NCI-H1694 (cell line): ENCODE data around the gene CERS6.

Experiments used
- DNase-seq: peaks from one replicate; lab custom pipeline; 2025; lab: John Stamatoyannopoulos, UW

Gene CERS6

DNA sequence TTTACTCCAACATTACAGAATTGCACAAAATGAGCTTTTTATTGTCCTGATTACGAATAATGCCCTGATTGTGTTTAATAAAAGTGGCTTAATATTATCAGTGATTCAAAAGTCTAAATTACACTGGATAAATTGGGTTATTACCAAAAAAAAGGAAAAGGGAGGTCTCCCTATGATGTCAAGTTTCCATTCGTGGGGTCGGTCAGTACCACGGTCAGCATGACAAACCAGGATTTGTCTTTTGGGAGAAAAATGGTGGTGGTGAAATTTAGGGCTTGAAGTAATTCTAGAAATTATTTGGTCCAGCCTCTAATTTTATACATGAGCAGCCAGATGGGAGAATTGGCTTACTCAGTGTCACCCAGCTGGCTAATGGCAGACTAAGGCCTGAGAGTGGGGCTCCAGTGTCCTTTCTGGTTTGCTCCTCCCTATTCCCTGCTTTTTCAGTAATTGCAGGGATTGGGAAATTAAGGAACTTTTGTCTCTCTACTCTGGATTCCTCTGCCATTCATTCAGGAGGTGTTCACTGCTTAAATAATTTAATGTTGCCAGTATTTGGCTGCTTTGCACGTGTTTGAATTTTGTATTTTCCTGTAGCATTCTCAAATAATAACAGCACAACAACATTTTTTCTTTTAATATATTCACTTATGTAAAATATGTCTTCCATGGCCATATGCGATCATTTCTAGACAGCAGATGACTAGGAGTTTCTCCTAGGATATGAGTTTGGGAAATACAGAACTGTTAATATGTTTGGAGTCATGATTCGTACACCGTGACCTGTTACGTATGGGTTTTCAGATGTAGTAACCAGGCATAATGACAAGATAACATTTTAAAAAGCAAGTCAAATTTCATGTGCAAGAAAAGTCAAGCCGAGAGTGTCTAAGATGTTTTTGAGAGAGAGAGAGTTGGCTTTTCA lies 217.5 kb downstream of the CERS6 start:
- DNase-seq: no peak

DNA sequence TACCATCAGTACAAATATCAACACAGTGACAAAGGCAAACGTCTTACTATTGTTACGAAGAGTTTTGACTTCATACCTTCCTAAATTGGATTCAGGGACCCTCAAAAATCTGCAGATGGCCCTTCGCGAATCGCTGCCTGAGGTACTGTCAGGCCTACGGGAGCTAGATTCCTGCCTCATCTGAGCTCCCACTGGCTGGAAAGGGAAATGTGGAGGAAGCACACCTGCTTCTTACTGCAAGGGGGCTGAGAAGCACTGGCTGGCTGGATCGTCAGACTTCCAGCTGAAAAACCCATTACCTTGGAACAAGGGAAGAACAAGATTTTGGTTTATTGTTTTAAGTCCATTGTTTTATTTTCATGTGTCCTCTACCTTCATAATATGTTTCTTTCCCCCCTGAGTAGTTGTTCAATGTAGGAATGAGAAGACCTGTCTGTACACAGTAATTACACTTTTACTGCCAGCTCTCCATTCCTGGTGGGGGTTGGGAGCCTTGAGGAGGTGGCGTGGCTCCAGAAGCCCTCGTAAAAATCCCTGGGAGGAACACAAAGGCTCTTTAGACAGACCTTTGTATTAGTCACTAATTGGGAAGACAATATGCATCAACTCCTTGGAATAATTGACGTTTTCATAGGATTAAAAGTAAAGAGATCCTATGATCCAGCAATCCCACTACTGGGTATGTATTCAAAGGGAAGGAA lies 222.2 kb downstream of the CERS6 start:
- no peak for DNase-seq

DNA sequence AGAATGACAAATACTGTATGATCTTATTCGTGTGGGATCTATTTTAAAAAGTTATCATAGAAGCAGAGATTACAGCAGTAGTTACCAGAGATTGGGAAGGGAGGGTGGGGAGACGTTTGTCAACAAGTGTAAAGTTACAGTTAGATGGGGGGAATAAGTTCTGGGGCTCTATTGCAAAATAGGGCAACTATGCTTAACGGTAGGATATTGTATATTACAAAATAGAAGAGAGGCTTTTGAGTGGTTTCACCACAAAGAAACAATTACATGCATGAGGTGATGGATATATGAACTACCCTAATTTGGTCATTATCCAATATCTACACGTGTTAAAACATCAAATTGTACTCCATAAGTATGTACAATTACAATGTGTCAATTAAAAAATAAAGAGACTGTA lies 223.0 kb downstream of the CERS6 start:
- no peak for DNase-seq

DNA sequence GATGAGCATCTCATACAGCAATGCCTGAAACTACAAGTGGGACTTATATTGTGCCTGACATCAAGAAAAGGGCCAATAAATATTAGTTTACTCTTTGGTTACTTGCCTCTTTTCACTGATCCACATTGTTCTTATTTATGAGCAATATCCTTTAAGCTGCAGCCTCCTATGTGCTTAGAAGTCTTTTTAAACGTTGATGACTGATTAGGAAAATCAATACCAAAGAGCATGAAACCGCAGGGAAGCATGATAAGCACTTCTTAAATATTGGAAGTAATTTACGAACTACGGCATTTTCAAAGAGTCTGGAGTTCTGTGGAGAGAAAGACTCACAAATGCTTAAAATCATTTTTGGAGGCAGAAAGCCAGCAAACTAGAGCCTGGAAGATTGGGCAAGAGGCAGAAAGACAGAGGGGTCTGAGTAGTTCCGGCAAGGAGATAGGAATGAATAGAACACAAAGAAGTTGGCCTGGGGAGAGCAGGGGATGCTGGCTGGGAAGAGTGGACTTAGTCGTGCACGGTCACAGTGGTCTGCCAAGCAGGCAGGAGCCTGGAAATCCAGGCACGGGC lies 223.8 kb downstream of the CERS6 start:
- no peak for DNase-seq

DNA sequence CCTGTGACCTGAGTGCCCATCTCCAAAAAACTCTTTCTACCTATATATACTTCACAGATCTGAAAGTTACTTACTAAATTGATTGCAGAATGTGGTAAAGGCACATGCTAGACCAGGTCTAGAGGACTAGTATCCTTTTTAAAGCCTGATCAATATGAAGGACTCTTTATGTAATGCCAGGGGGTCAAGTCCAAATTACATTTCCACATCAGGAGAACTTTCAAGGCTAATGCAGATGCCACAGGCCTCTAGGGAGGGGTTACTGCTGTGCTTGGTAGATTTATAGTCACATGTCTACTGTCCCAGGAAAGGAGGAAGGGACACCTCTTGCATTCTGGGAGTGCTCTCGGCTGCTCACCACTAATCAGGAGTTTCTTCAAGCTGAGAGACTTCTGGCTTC lies 227.9 kb downstream of the CERS6 start:
- no peak for DNase-seq

DNA sequence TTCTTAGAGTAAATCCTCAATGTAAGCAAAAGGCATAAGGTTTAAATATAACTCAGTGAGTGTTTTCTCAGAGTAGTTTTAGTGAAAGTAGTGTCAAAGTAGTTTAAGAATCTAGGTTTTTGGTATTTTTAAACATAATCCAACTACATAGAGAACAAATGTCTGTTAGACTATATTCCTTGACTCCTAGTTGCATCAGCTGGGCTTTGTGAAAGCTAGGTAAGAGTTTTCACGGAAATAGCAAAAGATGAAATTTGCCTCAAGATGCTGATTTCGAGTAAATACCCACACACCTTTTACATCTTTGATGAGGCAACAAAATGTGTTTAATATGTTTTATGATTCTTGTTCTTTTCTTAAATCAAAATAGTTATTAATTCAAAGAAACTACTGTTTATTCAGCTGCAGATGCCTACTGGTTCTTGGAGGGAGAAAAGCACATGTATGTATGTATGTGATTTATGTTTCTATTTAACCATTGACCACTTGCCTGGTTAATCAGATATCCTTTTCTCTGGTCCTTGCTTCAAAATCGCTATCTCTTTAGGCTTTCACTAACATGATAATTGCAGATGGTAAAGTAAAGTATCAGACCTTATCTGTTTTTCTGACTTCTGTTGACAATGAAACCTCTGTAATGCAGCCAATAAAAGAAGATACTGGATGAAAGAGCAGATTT lies 229.0 kb downstream of the CERS6 start:
- DNase-seq: no peak

DNA sequence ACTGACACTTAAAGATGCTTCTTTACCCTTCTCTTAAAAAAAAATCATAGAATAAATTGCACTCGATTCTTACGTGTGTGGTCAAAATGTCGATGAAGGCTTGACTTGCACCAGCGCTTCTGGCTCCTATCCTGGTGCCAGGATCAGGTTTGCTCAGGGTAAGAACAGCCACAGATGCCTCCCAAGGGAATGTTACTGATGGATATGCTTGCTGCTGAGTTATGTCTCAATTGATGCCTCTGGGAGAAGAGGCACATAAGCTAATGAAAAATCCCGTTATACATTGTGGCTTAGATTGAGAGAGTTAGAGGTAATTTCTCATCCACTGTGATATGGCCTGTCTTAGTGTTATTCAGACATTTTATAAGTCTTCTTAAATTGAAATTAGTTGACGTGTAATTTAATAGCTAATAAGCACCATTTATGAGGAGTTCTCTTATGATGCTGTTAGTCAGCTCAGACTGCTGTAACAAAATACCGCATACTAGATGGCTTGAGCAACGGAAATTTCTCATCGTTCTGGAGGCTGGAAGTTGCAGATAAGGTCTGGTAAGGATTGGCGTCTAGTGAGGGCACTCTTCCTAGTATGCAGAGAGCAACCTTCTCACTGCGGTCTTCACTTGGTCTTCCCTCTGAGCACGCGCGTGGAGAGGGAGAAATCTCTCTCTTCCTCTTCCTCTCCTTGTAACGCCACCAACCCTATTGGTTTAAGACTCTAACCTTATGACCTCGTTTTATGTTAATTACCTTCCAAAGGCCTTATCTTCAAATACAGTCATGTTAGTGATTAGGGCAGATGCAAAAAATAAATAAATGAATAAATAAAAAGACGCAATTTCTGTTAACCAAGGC lies 229.8 kb downstream of the CERS6 start:
- DNase-seq: no peak

DNA sequence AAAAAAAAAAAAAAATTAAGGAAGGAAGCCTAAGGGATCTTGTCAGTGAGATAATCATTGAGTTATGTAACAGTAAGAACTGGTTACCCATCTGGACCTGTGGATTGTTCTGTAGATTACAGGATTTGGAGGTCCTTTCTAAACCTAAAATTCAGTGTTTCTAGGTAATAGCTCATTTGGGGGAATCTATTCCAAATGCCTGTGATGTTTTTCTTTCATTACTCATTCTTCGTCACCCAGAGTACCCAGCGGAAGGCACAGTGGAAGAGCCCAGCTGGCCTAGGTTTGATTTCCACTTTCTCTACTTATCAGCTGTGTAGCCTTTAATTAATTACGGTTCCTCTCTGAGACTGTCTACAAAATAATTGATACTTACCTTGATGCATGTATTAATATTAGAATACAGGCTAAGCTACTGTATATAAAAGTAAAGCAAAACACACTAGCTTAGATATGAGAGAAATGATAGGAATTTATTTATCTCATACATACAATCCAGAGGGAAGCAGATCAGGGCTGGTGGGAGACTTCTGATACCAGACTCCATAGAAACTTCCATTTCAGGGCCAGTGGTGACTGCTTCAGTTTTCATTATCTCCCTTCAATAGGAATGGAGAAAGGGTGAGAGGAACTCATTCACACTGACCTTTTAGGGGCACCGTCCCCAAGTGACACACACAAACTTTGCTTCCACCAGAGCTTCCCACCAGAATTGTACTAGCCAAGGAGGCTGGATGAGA lies 230.6 kb downstream of the CERS6 start:
- no peak for DNase-seq

DNA sequence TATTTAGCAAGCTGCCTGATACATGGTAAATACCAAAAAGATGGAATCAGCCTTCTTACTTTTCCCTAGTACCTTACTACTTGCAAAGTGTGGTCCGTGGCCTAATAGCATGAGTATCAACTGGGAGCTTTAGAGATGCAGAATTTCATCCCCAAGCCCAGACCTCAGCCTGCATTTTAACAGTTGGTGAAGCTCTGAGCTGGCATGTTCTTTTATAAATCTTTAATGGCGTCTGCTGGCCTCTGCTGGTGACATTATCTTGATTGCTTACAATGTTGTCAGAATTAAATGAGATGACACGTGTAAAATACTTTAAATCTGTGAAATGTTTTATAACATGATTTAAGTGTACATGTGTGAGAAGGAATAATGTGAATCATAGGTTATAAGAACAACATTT lies 231.2 kb downstream of the CERS6 start:
- DNase-seq: peak; percentile 25

DNA sequence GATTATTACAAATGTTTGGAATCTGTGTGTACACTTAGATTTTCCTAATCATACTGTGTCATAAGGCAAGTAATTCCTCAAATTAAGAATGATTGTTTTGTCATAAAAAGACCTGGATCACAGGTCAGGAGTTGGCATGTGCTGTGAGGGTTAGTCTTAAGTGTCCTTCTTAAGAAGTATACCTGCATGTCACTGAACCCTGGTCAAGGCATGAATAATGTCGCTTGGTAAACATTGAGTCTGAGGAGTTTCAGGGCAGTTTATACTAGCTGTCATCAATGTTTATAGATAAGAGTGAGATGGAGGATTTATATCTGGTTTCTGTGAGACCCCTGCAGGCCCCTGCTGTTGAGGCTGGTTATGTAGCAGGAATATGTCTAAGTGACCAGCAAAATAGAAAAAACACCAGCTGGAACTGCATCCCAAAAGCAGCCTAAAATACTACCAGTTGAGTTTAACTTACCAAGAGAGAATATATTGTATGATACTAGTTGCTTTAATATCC lies 234.4 kb downstream of the CERS6 start:
- no peak for DNase-seq

DNA sequence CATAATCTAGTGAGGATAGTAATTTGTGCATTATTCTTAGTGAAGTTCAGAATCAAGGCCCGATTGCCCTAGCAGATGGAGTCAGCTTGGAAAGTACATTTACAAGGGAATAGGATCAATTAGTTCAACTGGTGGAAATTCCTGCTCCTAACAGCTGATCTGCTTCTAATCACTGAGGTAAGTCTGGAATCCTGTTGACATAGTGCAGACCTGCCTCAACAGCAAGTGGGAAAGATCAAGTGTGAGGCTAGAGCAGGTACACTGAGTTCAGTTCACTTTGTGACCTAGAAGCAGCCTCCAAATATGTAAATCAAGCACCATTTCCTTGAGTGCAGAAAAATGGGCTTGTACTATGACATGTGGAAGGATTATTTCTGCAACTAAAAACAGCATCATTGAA lies 235.1 kb downstream of the CERS6 start:
- DNase-seq: no peak

DNA sequence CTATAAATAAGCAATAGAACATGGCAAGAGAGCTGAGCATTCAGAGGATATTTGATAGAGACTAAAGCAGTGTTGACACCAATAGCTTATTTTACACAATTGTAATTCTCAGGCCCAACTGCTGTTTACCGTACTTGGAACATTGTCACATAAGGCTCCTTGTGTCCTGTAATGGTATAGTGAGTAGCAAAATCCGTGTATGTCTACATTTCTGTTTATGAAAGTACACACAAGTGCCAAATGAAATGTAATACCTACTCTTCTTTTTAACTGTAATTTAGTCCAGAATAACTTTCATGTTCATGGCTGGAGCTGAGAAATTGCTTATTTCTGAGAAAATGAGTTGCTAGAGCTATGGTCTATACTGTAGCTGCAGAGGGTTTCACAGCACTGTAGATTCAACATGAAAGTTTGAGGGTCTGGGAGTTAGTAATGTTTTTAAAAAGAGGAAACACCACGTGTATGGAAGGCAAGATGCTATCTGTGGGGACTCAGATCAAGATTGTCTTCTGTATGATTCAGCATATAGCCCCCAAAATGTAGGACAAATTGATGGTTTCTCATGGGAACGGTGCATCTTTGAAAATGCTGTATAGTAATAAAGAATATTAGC lies 236.2 kb downstream of the CERS6 start:
- no peak for DNase-seq

DNA sequence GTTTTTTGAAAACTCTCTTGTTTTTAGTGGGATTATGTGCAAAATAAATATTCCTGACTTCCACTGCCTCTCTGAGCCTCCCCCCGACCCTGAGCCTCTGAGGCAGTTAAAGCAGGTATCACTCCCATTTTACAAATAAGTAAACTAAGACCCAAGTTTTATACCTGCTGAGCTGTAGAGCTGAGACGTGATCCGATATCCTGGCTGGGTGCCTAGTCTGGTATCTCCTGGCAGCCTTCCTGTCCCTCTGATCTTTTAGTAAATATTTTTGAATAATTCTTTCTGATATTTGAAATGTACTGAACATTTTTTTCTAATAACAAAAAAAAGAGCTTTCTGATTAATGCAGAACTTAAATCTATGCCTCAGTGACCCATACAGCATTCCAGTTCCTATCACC lies 238.1 kb downstream of the CERS6 start:
- DNase-seq: no peak

DNA sequence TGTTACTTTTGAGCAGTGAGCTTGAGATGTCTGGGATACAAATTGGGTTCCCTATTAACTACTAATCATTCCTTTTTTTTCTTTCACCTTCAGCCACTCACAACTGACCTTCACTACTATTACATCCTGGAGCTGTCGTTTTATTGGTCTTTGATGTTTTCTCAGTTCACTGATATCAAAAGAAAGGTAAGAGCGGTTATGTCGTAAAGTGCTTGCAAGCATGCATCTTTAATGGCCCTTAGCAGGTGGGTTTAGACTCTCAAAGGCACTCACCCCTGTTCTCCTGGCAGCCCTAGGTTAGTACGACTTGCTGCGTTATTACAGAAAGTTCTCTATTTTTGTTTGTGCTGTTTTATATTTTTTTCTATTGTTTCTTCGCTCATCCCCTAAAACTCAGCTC lies 238.8 kb downstream of the CERS6 start:
- no peak for DNase-seq

DNA sequence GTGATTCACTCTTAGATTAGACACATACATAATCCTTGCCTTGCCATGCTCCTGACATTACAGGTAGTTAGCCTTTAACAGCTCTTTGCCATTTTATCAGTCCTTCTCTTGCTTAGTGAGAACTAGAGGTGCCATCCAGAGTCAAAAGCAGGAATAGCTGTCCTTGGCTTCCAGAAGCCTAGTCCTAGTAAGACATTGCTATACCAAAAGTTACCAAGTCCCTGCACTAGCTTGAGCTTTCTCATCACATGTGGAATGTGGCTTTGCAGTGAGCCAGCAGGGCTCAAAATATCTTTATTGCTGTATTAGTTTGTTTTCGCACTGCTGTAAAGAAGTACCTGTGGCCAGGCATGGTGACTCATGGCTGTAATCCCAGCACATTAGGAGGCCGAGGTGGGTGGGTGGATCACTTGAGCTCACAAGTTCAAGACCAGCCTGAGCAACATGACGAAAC lies 241.6 kb downstream of the CERS6 start:
- DNase-seq: no peak

DNA sequence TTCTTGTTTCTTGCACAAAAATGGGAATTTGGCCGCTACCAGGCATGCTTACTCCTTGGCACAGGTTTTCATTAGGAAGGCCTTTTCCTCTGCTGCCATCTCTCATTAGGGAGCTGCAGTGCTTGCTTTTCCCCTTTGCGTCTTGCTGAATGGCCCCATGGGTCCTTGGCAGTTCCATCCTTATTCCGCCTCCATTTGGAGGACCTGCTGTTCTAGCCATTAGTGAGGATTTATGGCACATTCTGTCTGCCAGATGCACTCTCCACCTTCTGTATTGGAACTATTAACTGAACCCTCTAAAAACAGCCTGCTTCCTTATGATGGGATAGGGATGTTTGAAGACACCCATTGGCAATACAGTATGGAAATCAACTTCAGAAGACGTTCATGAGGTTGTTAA lies 242.9 kb downstream of the CERS6 start:
- DNase-seq: peak; percentile 68

DNA sequence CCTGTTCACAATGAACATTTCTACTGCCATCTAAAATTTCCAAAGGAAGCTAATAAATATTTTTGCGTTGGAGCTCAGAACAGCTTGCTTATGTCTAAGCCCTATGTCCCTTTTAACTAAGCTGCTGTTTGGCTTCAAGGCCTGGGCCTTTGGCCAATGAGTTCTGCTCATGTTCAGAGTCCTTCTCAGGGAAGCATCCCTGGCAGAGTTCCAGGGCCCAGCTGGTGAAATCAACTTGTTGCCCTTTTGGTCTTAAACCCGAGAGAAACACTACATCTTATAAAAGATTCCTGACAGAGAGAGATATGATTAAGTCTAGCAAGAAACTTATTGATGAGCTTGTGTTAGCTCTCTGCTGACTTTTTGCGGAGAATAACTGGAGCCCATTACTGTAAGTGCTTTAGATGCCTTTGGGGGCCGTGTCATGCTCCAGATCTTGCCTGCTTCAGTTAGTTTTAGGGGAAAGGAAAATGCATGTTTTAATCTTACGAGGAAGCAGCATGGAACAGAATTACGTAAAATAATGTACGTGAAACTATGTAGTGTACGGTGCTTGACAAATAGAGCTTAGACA lies 243.9 kb downstream of the CERS6 start:
- DNase-seq: peak; percentile 59

DNA sequence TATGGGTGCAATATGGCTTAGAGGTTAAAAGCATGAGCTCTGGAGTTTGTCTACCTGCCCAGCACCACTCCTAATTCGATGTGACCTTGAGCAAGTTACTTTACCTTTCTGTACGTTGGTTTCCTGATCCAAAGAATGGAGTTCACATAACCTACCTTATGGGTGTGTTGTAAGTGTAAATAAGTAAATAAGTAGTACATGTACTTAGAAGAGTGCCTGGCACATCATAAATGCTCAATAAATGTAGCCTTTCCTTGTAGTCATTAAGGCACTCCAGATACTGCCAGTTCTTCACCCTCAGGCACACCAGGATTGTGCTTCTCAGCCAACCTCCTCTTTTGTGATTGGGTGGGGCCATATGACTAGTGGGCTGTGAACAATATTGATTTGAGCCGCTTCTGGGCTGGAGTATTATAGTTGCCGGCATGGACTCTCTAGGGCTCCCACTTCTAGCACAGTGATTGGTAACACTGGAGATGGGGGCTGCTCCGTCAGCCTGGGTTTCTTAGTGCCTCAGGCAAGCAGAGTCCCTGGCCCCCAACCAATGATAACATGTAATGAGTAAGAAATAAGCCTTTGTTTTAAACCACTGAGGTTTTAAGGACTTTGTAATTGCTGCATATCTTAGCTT lies 244.7 kb downstream of the CERS6 start:
- DNase-seq: no peak

DNA sequence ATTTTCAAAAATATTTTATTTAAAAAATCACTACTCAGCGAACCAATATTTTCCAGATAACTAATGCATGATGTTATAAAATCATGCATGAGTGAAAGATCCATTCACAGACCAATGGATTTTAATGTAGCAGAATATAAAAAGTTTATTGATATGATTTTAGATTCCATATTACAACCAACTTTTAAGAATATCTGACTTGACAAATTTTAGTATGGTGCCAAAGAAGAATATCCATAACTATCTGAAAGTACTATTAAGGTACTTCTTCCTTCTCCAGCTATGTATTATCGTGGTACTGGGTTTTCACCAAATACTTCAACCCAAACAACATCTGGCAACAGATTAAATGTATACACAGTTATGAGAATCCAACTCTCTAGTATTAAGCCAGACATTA lies 246.5 kb downstream of the CERS6 start:
- peak; percentile 6 for DNase-seq
